ENCODE data around the gene CTSF. TPM values are rescaled to one million over a fixed set of nuclear protein-coding genes. Genes with fewer than 3 reads are reported as not detected.
"Not testable (repeated sequence)": the region's sequence is repeated elsewhere in the genome, so short reads cannot be mapped to it uniquely, and the experiment has no call there.

The CTSF gene
- 39.1 TPM for total RNA-seq

GRCh38 chr11:66568124-66568916 lies at the start of gene CTSF:
Gene CTSF, minus strand, starts transcription at chr11:66568606. Its CDS starts 120 bp downstream, at chr11:66568486.
- DNase-seq = peak; percentile 89

- DNase-seq = peak; percentile 61
Measured at GRCh38 chr11:66617155-66617834, 48.9 kb upstream of the CTSF start.

GRCh38 chr11:66616379-66617154 lies 48.2 kb upstream of the CTSF start, which contains the start of gene RBM14:
Gene RBM14, plus strand, starts transcription at chr11:66616630. Its CDS starts 91 bp downstream, at chr11:66616721.
- DNase-seq = peak; percentile 98

- DNase-seq = no peak
Measured at GRCh38 chr11:66614073-66614472, 45.7 kb upstream of the CTSF start.

GRCh38 chr11:66612458-66612857 lies 44.1 kb upstream of the CTSF start:
- DNase-seq = no peak

- no peak for DNase-seq
Measured at GRCh38 chr11:66609721-66610617, 41.6 kb upstream of the CTSF start.

- DNase-seq = no peak
Measured at GRCh38 chr11:66607126-66607834, 38.9 kb upstream of the CTSF start.

GRCh38 chr11:66606608-66607007 lies 38.2 kb upstream of the CTSF start:
- DNase-seq = not testable (repeated sequence)

- no peak for DNase-seq
Measured at GRCh38 chr11:66604155-66604554, 35.7 kb upstream of the CTSF start.

- no peak for DNase-seq
Measured at GRCh38 chr11:66603072-66603471, 34.7 kb upstream of the CTSF start.

- DNase-seq = no peak
Measured at GRCh38 chr11:66600631-66601233, 32.3 kb upstream of the CTSF start.

GRCh38 chr11:66600219-66600618 lies 31.8 kb upstream of the CTSF start:
- no peak for DNase-seq

- DNase-seq = no peak
Measured at GRCh38 chr11:66598993-66599392, 30.6 kb upstream of the CTSF start.

- DNase-seq = no peak
Measured at GRCh38 chr11:66595245-66595904, 27.0 kb upstream of the CTSF start.

- no peak for DNase-seq
Measured at GRCh38 chr11:66593650-66594049, 25.2 kb upstream of the CTSF start.

- no peak for DNase-seq
Measured at GRCh38 chr11:66593303-66593635, 24.9 kb upstream of the CTSF start.

GRCh38 chr11:66592457-66593302 lies 24.3 kb upstream of the CTSF start, which contains the start of the genes CCDC87 and CCS:
Gene CCDC87, minus strand, starts transcription at chr11:66593063. Its CDS starts 48 bp downstream, at chr11:66593015.
Gene CCS, plus strand, starts transcription at chr11:66593185. Its CDS starts 77 bp downstream, at chr11:66593262.
- peak; percentile 90 for DNase-seq

GRCh38 chr11:66591175-66591574 lies 22.8 kb upstream of the CTSF start:
- no peak for DNase-seq
